Measurements from ENCODE around the gene SLIT3.

DNA sequence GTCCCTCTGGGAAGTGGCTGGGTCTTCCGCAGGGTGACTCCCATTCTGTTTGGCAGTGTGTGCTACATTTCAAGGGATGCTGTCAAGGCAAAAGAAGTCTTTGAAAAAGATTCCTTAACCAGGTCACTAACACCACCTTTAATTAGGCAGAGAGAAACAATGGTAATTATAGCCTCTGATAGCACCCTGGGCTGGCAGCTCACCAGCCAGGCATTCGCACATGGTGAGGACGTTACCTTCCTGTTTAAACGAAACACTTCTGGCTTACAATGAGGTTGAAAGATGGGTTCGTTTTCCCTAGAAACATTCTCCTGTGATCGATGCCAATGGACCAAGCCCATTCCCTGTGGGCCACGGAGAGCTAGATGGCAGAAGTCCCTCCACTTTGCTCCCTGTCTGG is 491.7 kb downstream of the SLIT3 start:
- TF ChIP-seq POLR2AphosphoS5 (IDR thresholded peaks at IDR 0.05; ENCODE audit: borderline replicate concordance, low read depth, low read length) (no peak), EZH2 (IDR thresholded peaks at IDR 0.05) (no peak), FOXP2 (optimal IDR thresholded peaks at IDR 0.05; ENCODE audit: control extremely low read depth, extremely low read length, insufficient read depth) (no peak)

Measured in SK-N-MC (cell line).